ENCODE data around the gene KCTD8.

DNA sequence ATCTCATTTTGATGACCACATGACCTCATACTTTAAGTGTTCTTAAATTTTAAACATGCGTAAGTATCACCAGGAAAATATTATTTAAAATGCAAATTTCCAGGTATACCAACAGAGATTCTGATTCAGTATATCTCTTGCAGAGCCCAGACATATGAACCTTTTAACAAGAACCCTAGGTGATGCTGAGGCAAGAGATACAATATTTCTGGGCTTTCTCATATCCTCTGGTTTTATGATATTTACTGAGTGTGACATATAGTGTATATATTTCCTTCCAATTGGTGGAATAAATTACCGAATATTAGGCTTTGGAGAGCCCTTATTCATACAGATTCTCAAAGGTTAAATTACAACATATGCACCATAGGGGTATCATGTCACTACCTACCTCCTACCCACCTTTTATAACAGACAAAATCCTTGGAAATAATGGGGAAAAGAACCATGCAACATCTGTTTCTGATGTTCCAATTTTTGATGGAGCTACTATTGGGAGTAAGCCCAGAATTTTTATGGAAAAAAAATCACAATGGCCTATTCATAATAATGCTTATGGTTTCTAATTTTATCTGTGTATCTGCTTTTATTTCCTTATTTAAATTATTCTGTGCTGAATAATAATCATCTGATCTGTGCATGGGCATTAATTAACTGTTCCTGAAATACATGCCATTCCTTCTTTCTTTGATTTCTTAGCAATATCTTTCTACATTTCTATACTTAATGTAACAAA lies 27.1 kb downstream of the KCTD8 start:
- TF ChIP-seq, protein P1, sequence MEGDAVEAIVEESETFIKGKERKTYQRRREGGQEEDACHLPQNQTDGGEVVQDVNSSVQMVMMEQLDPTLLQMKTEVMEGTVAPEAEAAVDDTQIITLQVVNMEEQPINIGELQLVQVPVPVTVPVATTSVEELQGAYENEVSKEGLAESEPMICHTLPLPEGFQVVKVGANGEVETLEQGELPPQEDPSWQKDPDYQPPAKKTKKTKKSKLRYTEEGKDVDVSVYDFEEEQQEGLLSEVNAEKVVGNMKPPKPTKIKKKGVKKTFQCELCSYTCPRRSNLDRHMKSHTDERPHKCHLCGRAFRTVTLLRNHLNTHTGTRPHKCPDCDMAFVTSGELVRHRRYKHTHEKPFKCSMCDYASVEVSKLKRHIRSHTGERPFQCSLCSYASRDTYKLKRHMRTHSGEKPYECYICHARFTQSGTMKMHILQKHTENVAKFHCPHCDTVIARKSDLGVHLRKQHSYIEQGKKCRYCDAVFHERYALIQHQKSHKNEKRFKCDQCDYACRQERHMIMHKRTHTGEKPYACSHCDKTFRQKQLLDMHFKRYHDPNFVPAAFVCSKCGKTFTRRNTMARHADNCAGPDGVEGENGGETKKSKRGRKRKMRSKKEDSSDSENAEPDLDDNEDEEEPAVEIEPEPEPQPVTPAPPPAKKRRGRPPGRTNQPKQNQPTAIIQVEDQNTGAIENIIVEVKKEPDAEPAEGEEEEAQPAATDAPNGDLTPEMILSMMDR (IDR thresholded peaks at IDR 0.05) = no peak
- no peak for TF ChIP-seq EZH2 (IDR thresholded peaks at IDR 0.05; ENCODE audit: borderline replicate concordance, insufficient read depth, low read depth, low read length, poor library complexity, severe bottlenecking)

All from B cell (primary cell).